Upper lobe of left lung (tissue), 6 donors: ENCODE results near the gene LRRC2. TPM values are rescaled to one million over a fixed set of nuclear protein-coding genes. Genes with fewer than 3 reads are reported as not detected.

Experiments
- ATAC-seq, 2 donors: fragments of 200-7000 bp; cut with Tn5 transposase; one replicate each; pipeline ENCODE4 v1.9.1; 2022; ENCODE audit warnings: mild to moderate bottlenecking in 2 of 2, moderate library complexity in 2 of 2; ENCODE audit not compliant: low FRiP score in 2 of 2
- DNase-seq, 2 donors: peaks; one replicate each; pipeline ENCODE4 v3.0.0-alpha.2; 2019 to 2020
- H3K27ac ChIP-seq, 4 donors: fragments of 200-600 bp; sonication (generic); one replicate each; pipeline ENCODE4 v1.5.1; 2016 to 2019
- H3K27me3 ChIP-seq, 4 donors: fragments of 200-600 bp; sonication (generic); one replicate each; pipeline ENCODE4 v1.5.1; 2017 to 2019
- H3K36me3 ChIP-seq, 4 donors: fragments of 200-600 bp; sonication (generic); one replicate each; pipeline ENCODE4 v1.5.1; 2016 to 2019
- H3K4me1 ChIP-seq, 4 donors: fragments of 200-600 bp; sonication (generic); one replicate each; pipeline ENCODE4 v1.5.1; 2018 to 2019
- H3K4me3 ChIP-seq, 4 donors: fragments of 200-600 bp; sonication (generic); one replicate each; pipeline ENCODE4 v1.5.1; 2017 to 2019; ENCODE audit warnings: mild to moderate bottlenecking in 2 of 4, moderate library complexity in 1 of 4
- H3K9me3 ChIP-seq, 4 donors: fragments of 200-600 bp; sonication (generic); one replicate each; pipeline ENCODE4 v1.5.1; 2018 to 2019
- CTCF ChIP-seq, 6 experiments: fragments of 450-650 bp in 4 of 6; fragments of 200-600 bp in 2 of 6; sonication (generic) in 2 of 6; IDR thresholded peaks; one replicate each; pipeline ENCODE4 v1.5.1; 2016 to 2019; ENCODE audit warnings: antibody characterized with exemption in 6 of 6
- EP300 ChIP-seq, 4 donors: sonication (generic); formaldehyde crosslinking; IDR thresholded peaks; one replicate each; pipeline ENCODE4 v1.5.1; 2017; ENCODE audit warnings: antibody characterized with exemption in 4 of 4, control low read depth in 2 of 4
- POLR2A ChIP-seq, 4 donors: fragments of 450-650 bp; IDR thresholded peaks; one replicate each; pipeline ENCODE4 v1.5.1; 2016 to 2017; ENCODE audit warnings: antibody characterized with exemption in 4 of 4, mild to moderate bottlenecking in 2 of 4
- POLR2AphosphoS5 ChIP-seq, 2 donors: sonication (generic); formaldehyde crosslinking; IDR thresholded peaks; one replicate each; pipeline ENCODE4 v1.5.1; 2017; ENCODE audit warnings: antibody characterized with exemption in 2 of 2
- WGBS, 2 donors: methylation state at CpG; one replicate each; pipeline ENCODE4 v1.1.5; 2017 to 2018; 5-methylcytosine and 5-hydroxymethylcytosine counted together
- total RNA-seq, 6 donors: library from RNA; depleted of rRNA in 4 of 6; stranded (reverse); fragments of >200 nt in 4 of 6; gene quantifications; one replicate each; pipeline versions ENCODE4 v1.1.0 to v1.2.1, GENCODE V29; 2016 to 2021
- donor health status: DM: no; HTN: no; CAD: no; lungs with moderate emphysema.
- donor health status: DM: no; HTN: yes; CAD: no; lungs with severe emphysema.

Gene LRRC2
- total RNA-seq, 6 donors from 2014 or later = 1.1 to 4.2 (median 1.5) TPM

GRCh38 chr3:46500656-46501635 is 65.2 kb downstream of the LRRC2 start:
- H3K36me3 ChIP-seq = no peaks in the 10 kb centered on the region
- no peaks in the 10 kb centered on the region for H3K9me3 ChIP-seq
- no peaks in the 10 kb centered on the region for H3K4me1 ChIP-seq
- WGBS, 2 donors = 51 to 63% methylated on average over 5 of the region's 5 CpGs
- H3K27ac ChIP-seq = no peak overlapping the region
- ATAC-seq (no peak), DNase-seq (no peak)
- TF ChIP-seq POLR2AphosphoS5 (IDR thresholded peaks at IDR 0.05) (no peak), CTCF (IDR thresholded peaks at IDR 0.05) (no peak), POLR2A (IDR thresholded peaks at IDR 0.05) (no peak)
- H3K27me3 ChIP-seq = no peaks in the 10 kb centered on the region
- no peak overlapping the region for H3K4me3 ChIP-seq

DNA sequence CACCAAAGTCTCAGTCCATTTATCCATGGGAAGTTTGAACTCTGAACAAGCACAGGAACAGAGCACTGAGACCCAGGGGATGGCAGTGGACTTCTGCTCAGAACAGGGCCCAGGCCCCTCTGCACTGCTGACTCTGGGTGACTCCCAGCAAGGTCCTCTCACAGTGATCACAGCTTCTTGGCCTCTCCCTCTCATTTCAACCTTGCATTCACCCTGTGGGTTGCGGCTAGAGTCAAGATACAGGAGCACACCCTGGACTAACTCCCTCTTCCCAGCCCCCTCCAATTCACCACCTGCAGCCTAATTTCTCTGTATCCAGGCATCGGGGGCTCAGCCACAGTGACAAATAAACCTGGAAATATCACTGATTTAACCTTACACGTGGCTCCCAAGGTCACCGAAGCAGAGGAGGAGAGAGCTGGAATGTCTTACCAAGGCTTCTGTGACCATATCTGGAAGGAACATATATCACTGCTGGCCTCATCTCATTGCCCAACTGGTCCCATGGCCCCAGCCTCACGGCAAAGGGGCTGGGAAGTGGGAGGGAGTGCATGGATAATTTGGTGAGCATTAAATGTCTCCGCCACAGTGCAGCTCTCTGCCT is 67.1 kb downstream of the LRRC2 start:
- Histone ChIP-seq H3K9me3 (no peaks in the 10 kb centered on the region), H3K4me1 (no peaks in the 10 kb centered on the region), H3K27me3 (no peaks in the 10 kb centered on the region), H3K36me3 (no peaks in the 10 kb centered on the region), H3K27ac (no peak overlapping the region), H3K4me3 (no peak overlapping the region)
- DNase-seq (no peak), ATAC-seq (peak in 1 of 2 donors; percentile 34)
- TF ChIP-seq POLR2AphosphoS5 (IDR thresholded peaks at IDR 0.05) = no peak
- no peak for TF ChIP-seq EP300 (IDR thresholded peaks at IDR 0.05)
- TF ChIP-seq POLR2A (IDR thresholded peaks at IDR 0.05) = no peak
- TF ChIP-seq CTCF (IDR thresholded peaks at IDR 0.05) = no peak
- WGBS, 2 donors = 91 to 92% methylated on average over 6 of the region's 6 CpGs

DNA sequence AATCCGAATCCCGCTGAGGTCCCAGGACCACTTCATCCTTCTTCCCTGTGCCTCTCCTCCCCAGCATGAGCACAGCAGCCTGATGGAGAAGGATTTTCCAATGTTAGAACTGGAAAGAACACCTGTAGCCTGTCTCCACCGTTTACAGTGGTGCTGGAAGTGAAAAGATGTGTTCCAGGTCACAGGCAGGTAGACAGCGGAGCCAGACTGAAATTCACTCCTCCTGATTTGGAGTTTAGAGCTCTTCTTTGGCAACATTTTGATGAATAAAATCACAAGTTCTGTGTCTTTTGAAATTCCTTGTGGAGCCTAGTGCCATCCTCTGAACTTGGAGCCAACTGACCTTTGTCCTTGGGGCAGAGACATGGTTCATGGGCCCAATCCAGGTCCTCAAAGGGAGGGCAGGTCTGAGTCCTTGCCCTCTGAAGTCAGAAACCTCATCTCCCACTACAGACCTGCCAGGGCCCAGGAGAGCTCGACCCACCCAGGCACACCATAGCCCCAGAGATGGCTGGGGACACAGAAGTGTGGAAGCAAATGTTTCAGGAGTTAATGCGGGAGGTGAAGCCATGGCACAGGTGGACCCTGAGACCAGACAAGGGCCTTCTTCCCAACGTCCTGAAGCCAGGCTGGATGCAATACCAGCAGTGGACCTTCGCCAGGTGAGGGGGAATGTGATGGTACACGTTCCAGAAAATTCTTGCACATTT is 68.4 kb downstream of the LRRC2 start, which contains the start of gene RTP3:
TSS of gene RTP3 (plus strand) at position 421 of the 710 bp plus-strand sequence. CDS start at position 508, 87 bp downstream.
- WGBS, 2 donors = 81 to 86% methylated on average over 9 of the region's 9 CpGs

More for the DNA sequence above, 68.4 kb downstream of the LRRC2 start, which contains the start of gene RTP3:
- TF ChIP-seq CTCF (IDR thresholded peaks at IDR 0.05) = no peak
- no peak for TF ChIP-seq POLR2A (IDR thresholded peaks at IDR 0.05)
- TF ChIP-seq EP300 (IDR thresholded peaks at IDR 0.05) = no peak
- no peak for TF ChIP-seq POLR2AphosphoS5 (IDR thresholded peaks at IDR 0.05)
- ATAC-seq (no peak), DNase-seq (no peak)
- Histone ChIP-seq H3K27ac (no peak within 1 kb of the TSS), H3K27me3 (no peaks in the 10 kb centered on the region), H3K9me3 (no peaks in the 10 kb centered on the region), H3K4me3 (no peak within 1 kb of the TSS), H3K36me3 (no peaks in the 10 kb centered on the region), H3K4me1 (no peaks in the 10 kb centered on the region)
